Measurements from ENCODE around the gene RNF144A.

DNA sequence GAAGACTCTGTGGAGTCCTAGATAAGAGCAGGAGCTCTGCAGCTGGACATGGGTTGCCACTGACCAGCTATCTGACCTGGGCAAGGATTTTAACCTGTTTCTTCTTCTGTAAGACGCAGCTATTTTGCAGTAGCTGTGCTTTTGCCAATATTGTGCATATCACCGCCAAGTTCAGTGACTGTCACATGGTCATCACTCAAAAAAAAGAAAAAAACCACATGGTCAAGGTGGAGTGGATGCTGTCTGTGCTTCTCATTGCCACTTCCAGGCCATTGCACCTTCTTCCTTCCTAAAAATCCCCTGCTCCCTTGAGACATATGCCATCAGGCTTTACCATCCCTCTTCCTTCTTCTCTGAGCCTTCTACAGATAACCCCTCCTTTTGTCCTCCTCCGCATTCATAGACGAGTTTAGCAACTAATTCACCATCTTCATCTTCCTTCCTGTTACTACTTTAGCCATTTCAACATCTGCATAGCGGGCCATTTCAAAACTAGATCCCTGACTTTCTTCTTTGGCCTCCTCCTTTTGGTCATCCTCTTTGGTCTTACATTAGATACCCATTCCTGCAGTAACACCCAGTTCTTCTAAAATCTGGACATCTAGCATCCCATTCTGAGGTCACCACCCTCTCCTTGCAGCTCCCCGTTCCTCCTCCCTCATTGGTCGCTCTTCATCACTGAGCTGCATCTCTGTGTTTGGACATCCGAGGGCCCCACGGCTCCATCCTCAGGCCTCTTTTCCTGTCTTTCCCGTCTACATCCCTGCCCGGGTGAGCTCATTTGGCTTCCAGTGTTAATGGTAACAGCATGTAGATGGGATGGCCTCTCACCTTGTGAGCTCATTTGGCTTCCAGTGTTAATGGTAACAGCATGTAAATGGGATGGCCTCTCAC, 17.8 kb downstream of the RNF144A start:
- TF ChIP-seq, protein P1, sequence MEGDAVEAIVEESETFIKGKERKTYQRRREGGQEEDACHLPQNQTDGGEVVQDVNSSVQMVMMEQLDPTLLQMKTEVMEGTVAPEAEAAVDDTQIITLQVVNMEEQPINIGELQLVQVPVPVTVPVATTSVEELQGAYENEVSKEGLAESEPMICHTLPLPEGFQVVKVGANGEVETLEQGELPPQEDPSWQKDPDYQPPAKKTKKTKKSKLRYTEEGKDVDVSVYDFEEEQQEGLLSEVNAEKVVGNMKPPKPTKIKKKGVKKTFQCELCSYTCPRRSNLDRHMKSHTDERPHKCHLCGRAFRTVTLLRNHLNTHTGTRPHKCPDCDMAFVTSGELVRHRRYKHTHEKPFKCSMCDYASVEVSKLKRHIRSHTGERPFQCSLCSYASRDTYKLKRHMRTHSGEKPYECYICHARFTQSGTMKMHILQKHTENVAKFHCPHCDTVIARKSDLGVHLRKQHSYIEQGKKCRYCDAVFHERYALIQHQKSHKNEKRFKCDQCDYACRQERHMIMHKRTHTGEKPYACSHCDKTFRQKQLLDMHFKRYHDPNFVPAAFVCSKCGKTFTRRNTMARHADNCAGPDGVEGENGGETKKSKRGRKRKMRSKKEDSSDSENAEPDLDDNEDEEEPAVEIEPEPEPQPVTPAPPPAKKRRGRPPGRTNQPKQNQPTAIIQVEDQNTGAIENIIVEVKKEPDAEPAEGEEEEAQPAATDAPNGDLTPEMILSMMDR (conservative IDR thresholded peaks at IDR 0.05; ENCODE audit: low read depth, low read length) = no peak
- no peak for TF ChIP-seq EZH2 (IDR thresholded peaks at IDR 0.05; ENCODE audit: borderline replicate concordance, low read depth, low read length, poor library complexity, severe bottlenecking)

Measured in A673 (cell line).